ENCODE measurements around the gene SNRK.

SNRK gene

GRCh38 chr3:43370293-43370980, 84.1 kb downstream of the SNRK start:
- no peak for DNase-seq

GRCh38 chr3:43371494-43371893, 85.2 kb downstream of the SNRK start:
- DNase-seq = no peak

DNA sequence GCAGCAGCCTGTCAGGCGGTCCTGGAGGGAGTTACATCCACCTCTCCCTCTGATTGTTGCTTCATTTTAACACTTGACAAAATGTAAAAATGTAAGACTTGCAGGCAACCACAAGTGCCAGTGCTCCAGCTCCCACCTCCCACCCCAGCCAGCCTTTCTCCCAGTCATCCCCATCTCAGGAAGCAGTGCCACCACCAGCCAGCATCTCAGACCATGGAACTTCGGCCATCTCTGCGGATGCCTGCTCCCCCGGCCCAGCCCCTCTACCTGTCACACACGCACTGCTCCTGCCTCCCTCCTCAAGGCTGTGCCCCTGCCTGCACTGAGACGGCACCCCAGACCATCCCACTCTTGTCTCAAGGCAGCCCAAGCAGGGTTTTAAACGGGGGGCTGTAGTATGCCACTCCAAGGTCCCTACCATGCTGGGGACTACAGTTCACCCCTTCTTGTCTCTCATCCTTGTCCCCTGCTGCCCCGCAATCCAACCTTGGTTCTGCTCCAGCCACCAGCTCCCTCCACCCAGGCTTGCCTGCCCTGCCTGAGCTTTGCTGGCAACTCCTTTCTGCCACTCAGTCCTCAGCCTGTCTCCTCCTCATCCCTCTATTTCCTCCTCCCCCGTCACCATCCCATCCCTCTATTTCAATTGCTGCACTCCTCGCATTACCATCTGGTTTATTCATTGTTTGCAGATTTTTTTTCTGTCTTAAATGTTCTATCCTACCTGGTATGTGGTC, 85.8 kb downstream of the SNRK start:
- no peak for DNase-seq

DNA sequence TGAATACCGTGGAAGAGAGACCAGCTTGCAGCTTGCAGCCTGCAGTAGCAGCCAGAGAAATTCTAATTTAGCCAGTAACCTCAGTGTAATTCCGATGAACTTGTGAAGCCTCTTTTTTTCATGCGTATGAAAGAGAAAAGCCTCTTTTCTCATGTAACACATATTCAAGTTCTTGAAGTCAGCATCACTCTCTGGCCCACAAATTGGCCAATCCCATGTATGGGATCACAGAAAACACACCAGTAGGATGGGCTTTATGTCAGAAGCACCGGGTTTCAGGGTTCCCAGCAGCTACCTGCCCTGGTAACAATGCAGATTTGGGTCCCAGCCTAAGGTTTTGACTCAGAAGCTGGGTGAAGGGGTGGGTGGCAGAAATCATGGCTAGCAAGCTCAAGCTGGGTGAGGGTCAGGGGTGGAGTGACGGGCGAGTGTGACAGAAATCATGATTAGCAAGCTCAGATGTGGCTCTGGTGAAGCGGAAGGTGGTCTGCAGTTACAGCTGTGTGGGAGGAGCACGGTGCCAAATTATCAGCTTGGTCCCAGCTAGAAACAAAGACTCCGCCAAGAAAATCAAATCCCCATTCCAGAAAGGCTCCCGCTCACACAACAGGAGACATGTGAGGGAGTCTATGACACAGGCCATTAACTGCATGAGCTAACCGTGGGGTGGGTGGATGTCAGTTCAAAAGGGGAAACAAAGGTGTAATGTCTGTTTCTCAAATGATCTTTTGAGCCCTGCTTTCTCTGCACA, 86.6 kb downstream of the SNRK start:
- DNase-seq = no peak

DNA sequence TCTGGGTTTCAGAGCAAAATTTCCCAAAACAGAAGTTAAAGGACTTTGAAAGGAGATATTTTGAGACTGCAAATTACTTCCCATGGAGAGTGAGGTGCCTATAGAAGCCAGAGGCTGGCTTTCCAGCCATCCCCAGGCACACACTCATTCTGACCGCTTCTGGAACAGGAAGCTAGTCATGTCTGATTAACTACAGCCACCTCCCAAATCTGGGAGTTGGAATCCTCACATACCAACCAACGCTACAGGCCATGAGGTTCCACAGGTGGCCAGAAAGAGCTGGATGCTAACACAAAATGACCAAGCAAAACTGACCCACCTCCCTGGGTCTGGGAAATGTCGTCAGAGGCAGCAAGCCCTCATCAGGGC, 87.2 kb downstream of the SNRK start:
- no peak for DNase-seq

- no peak for DNase-seq
Measured at GRCh38 chr3:43378066-43378935, 92.0 kb downstream of the SNRK start.

- DNase-seq = no peak
Measured at GRCh38 chr3:43379343-43379742, 93.0 kb downstream of the SNRK start.

- no peak for DNase-seq
Measured at GRCh38 chr3:43388175-43388574, 101.8 kb downstream of the SNRK start.

DNA sequence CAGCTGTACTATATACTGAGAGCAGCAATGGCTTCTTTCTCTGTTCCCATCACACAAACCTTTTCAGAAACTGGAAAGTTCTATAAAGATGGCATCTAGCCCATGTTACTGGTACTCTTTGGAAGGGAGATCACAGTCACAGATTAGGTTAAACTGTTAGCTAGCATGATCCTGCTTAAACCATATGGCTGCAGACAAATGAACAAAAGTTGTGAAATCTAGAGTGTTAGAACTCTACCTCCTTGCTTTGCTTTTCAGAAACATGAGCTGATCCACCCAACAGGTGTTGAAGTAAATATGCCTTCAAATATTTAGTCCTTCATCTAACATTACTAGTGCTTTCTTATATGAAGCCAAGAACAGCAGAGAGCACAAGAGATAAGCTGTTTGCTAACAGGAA, 102.6 kb downstream of the SNRK start:
- DNase-seq = no peak

DNA sequence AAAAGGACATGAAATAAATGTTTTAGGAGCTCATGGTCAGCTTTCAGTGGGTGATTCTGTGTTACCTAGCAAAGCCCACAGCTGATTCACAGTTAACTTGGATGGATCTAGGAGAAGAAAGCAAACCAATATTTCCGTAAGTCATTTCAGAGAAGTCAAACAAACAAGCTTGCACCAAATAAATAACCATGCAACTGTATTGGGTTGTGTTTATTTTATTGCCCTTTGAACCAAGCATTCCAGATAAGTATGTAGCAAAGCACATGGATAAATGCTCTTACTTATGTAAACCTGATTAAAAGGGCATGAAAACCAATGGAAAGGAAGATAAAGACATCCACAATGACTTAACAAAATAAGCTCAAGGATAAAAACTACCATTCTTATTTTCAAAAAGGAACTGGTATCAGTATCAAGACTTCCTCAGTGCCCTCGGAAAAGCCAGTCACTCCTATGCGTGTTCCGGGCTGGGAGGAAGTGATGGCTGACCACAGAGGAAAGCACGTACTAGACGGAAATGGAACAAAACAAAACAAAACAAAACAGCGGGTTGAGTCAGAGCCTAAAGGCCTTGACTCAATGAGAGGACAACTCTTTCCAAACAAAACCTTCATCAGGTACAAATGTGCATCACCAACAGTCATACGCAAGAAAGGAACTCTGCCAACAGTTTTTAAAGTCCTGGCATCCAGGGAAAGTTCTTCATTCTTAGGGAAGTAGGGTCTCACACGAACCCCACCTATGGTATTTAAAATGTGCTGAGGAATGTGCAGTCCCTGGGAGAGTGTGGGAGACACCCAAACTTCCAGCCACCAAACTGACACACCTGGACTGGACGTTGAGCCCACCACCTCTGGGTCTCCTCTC, 103.3 kb downstream of the SNRK start:
- DNase-seq = peak in 2 of 58 donors; percentile 4 to 18

DNA sequence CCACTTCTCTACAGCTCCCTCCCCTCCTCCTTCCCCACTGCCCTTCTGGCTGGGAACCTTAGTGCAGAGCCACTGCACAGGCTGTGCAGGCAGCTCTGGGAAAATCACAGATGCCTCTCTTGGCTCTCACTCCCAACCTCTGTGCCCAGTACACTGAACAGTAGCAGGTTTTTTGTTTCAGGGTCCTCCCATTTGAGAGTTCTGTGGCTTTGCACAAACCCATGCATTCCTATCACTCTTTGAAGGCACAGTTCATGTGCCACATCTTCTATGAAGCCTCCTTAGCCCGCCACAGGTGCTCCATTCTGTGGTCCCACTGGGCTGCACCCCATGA, 103.9 kb downstream of the SNRK start:
- no peak for DNase-seq

DNA sequence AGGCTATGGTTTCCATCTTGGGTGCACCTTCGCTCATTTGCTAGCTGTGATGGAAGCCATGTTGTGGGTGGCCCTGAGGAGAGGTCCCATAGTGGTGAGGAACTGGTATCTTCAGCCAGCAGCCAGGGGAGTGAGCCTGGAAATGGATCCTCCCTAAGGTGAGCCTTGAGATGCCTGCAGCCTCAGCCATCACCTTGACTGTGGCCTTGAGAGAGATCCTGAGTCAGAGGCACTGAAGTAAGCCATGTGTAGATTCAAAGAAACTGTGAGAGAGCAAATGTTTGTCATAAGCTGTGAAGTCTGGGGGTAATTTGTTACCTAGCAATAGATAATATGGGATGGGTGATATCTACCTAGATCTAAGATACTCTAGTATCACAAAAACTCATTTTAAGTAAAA, 105.3 kb downstream of the SNRK start:
- DNase-seq = no peak

DNA sequence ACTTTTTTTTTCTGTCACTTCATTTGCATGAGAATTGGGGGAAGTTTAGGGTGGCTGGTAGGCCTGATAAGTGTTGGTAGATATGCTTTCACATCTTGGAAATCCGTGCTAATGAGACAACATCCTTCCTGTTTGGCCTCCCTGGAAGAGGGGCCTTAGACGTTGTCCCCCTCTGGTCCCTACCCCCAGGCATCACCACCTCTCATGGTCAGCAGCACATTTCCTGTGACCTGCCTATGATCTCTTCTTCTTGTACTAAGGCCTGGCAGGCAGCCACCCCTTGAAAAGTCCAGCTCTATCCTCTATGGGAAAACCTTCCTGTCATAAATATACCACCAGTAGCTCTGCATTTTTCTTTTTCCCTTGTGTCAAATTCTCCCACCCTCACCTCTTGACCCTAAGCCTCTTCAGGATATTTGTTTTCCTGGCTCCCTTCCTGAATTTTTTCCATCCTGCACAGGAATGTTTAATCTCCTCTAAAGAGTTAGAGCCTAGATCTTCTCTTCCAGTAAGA, 107.8 kb downstream of the SNRK start:
- DNase-seq = no peak

- DNase-seq = no peak
Measured at GRCh38 chr3:43399034-43399433, 112.7 kb downstream of the SNRK start.

DNA sequence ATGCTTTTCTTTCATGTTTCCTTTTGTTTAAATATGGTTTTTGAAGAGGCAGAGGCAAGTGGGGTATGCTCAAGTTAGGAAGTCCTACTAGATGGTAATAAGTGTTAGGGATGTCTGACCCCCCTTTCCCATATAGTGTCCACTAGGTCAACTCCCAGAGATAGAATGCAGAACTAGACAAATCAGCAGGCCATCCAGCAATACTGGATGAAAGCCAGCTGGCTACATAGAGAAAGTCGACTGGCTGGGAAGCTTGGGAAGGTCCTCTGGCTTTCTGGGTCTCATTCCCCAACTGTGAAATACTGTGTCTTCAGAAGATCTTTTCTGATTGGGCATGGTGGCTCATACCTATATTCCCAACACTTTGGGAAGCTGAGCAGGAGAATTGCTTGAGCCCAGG, 113.8 kb downstream of the SNRK start:
- no peak for DNase-seq

Measured in anterior cingulate cortex (tissue), 58 donors.